Smooth muscle cell (in vitro differentiated cells): Measurements from ENCODE around the gene SLC44A5. TPM values are rescaled to one million over a fixed set of nuclear protein-coding genes. Genes with fewer than 3 reads are reported as not detected.

ENCODE experiments used
- DNase-seq: peaks from one replicate; lab custom pipeline; 2025; ENCODE audit not compliant: unreplicated experiment; lab: John Stamatoyannopoulos, UW
- H2AFZ ChIP-seq: fragments of 200-600 bp; sonication (generic); 2 replicates; pipeline ENCODE4 v1.6.0; 2016; ENCODE audit warnings: antibody characterized with exemption, low read depth, mild to moderate bottlenecking
- H3F3A ChIP-seq: fragments of 200-600 bp; sonication (generic); 2 replicates; pipeline ENCODE4 v1.6.0; 2017; ENCODE audit warnings: antibody characterized with exemption, low read depth
- H3K27ac ChIP-seq: fragments of 200-600 bp; sonication (generic); 2 replicates; pipeline ENCODE4 v1.5.1; 2016; ENCODE audit warnings: low read depth, mild to moderate bottlenecking
- H3K27me3 ChIP-seq: fragments of 200-600 bp; sonication (generic); 2 replicates; pipeline ENCODE4 v1.6.1; 2016; ENCODE audit warnings: low read depth, mild to moderate bottlenecking
- H3K36me3 ChIP-seq: fragments of 200-600 bp; sonication (generic); 2 replicates; pipeline ENCODE4 v1.5.1; 2016; ENCODE audit warnings: low read depth
- H3K4me1 ChIP-seq: fragments of 200-600 bp; sonication (generic); 2 replicates; pipeline ENCODE4 v1.5.1; 2016; ENCODE audit warnings: low read depth
- H3K4me2 ChIP-seq: fragments of 200-600 bp; sonication (generic); 2 replicates; pipeline ENCODE4 v1.6.0; 2016; ENCODE audit warnings: mild to moderate bottlenecking
- H3K4me3 ChIP-seq: fragments of 200-600 bp; sonication (generic); 2 replicates; pipeline ENCODE4 v1.5.1; 2016; ENCODE audit warnings: mild to moderate bottlenecking
- H3K79me2 ChIP-seq: fragments of 200-600 bp; sonication (generic); 2 replicates; pipeline ENCODE4 v1.6.0; 2016; ENCODE audit warnings: low read depth, mild to moderate bottlenecking
- H3K9ac ChIP-seq: fragments of 200-600 bp; sonication (generic); 2 replicates; pipeline ENCODE4 v1.6.0; 2016; ENCODE audit warnings: low read depth
- H3K9me3 ChIP-seq: fragments of 200-600 bp; sonication (generic); replicated peaks from 2 replicates; pipeline ENCODE4 v1.5.1; 2016; ENCODE audit warnings: low read depth
- H4K20me1 ChIP-seq: fragments of 200-600 bp; sonication (generic); 2 replicates; pipeline ENCODE4 v1.6.0; 2016; ENCODE audit warnings: low read depth
- CTCF ChIP-seq: fragments of 200-600 bp; sonication (generic); IDR thresholded peaks from 2 replicates; pipeline ENCODE4 v1.5.1; 2017; ENCODE audit warnings: borderline replicate concordance, mild to moderate bottlenecking, antibody characterized with exemption; ENCODE audit not compliant: insufficient read depth, poor library complexity, severe bottlenecking
- WGBS: methylation state at CpG from one replicate; pipeline ENCODE4 v1.1.7; 2016; ENCODE audit warnings: low lambda C conversion rate; 5-methylcytosine and 5-hydroxymethylcytosine counted together
- polyA plus RNA-seq: library from polyadenylated mRNA; unstranded; fragments of >200 nt; fragmentation: Nextera tagmentation; extraction: Ambion mirVana; gene quantifications from 2 replicates; pipeline ENCODE4 v1.2.1, GENCODE V29; 2016
- total RNA-seq: library from RNA; depleted of rRNA; stranded (reverse); fragments of >200 nt; gene quantifications from 2 replicates; pipeline ENCODE4 v1.2.3, GENCODE V29; 2014

SLC44A5 gene
- total and polyA plus RNA-seq, 2 experiments from 2014 or later = 0.89 to 4.4 TPM

- no peak for DNase-seq
- H3K9ac ChIP-seq = no peak overlapping the region
- no peak overlapping the region for H2AFZ ChIP-seq
- peaks cover 3% of the 10 kb centered on the region for H3K9me3 ChIP-seq
- H3K27ac ChIP-seq = no peak overlapping the region
- H3K36me3 ChIP-seq = no peaks in the 10 kb centered on the region
- no peaks in the 10 kb centered on the region for H3K79me2 ChIP-seq
- H3K27me3 ChIP-seq = no peaks in the 10 kb centered on the region
- H4K20me1 ChIP-seq = no peaks in the 10 kb centered on the region
- no peaks in the 10 kb centered on the region for H3F3A ChIP-seq
- H3K4me1 ChIP-seq = no peaks in the 10 kb centered on the region
- no peak overlapping the region for H3K4me2 ChIP-seq
- 38% methylated on average over 1 of the region's 1 CpG for WGBS
- H3K4me3 ChIP-seq = no peak overlapping the region
- TF ChIP-seq CTCF = no peak
Observed at GRCh38 chr1:75172556-75172955, 438.4 kb downstream of the SLC44A5 start.

GRCh38 chr1:75171876-75172275, 439.0 kb downstream of the SLC44A5 start:
- Histone ChIP-seq H4K20me1 (no peaks in the 10 kb centered on the region), H3K27me3 (no peaks in the 10 kb centered on the region), H2AFZ (no peak overlapping the region), H3K4me1 (no peaks in the 10 kb centered on the region), H3K4me2 (no peak overlapping the region), H3K79me2 (no peaks in the 10 kb centered on the region), H3K27ac (no peak overlapping the region), H3F3A (no peaks in the 10 kb centered on the region), H3K9ac (no peak overlapping the region), H3K9me3 (peaks cover 3% of the 10 kb centered on the region), H3K4me3 (no peak overlapping the region), H3K36me3 (no peaks in the 10 kb centered on the region)
- TF ChIP-seq CTCF = no peak
- no peak for DNase-seq
- WGBS = 84% methylated on average over 1 of the region's 1 CpG

- no peak overlapping the region for H3K4me3 ChIP-seq
- H3K9me3 ChIP-seq = peaks cover 3% of the 10 kb centered on the region
- no peak for TF ChIP-seq CTCF
- H3K4me2 ChIP-seq = no peak overlapping the region
- H3K36me3 ChIP-seq = no peaks in the 10 kb centered on the region
- no peak overlapping the region for H3K9ac ChIP-seq
- DNase-seq = no peak
- H3K4me1 ChIP-seq = no peaks in the 10 kb centered on the region
- H2AFZ ChIP-seq = no peak overlapping the region
- H3K27ac ChIP-seq = no peak overlapping the region
- 91% methylated on average over 2 of the region's 2 CpGs for WGBS
- H3K27me3 ChIP-seq = no peaks in the 10 kb centered on the region
- no peaks in the 10 kb centered on the region for H3F3A ChIP-seq
- H4K20me1 ChIP-seq = no peaks in the 10 kb centered on the region
- no peaks in the 10 kb centered on the region for H3K79me2 ChIP-seq
Observed at GRCh38 chr1:75170981-75171380, 439.9 kb downstream of the SLC44A5 start.

- H3K27ac ChIP-seq = no peak overlapping the region
- no peak for DNase-seq
- no peaks in the 10 kb centered on the region for H4K20me1 ChIP-seq
- H3K27me3 ChIP-seq = no peaks in the 10 kb centered on the region
- H3K9ac ChIP-seq = no peak overlapping the region
- TF ChIP-seq CTCF = no peak
- H3K4me3 ChIP-seq = no peak overlapping the region
- no peaks in the 10 kb centered on the region for H3K4me1 ChIP-seq
- H3F3A ChIP-seq = no peaks in the 10 kb centered on the region
- WGBS = 95% methylated on average over 2 of the region's 2 CpGs
- no peak overlapping the region for H2AFZ ChIP-seq
- no peaks in the 10 kb centered on the region for H3K9me3 ChIP-seq
- no peak overlapping the region for H3K4me2 ChIP-seq
- H3K79me2 ChIP-seq = no peaks in the 10 kb centered on the region
- H3K36me3 ChIP-seq = no peaks in the 10 kb centered on the region
Observed at GRCh38 chr1:75170011-75170410, 440.9 kb downstream of the SLC44A5 start.
